Upper lobe of left lung (tissue), 6 donors: ENCODE results near the gene PTPRG. TPM values are rescaled to one million over a fixed set of nuclear protein-coding genes. Genes with fewer than 3 reads are reported as not detected.

Experiments
- ATAC-seq, 2 donors: fragments of 200-7000 bp; cut with Tn5 transposase; one replicate each; pipeline ENCODE4 v1.9.1; 2022; ENCODE audit warnings: mild to moderate bottlenecking in 2 of 2, moderate library complexity in 2 of 2; ENCODE audit not compliant: low FRiP score in 2 of 2
- DNase-seq, 2 donors: peaks; one replicate each; pipeline ENCODE4 v3.0.0-alpha.2; 2019 to 2020
- H3K27ac ChIP-seq, 4 donors: fragments of 200-600 bp; sonication (generic); one replicate each; pipeline ENCODE4 v1.5.1; 2016 to 2019
- H3K27me3 ChIP-seq, 4 donors: fragments of 200-600 bp; sonication (generic); one replicate each; pipeline ENCODE4 v1.5.1; 2017 to 2019
- H3K36me3 ChIP-seq, 4 donors: fragments of 200-600 bp; sonication (generic); one replicate each; pipeline ENCODE4 v1.5.1; 2016 to 2019
- H3K4me1 ChIP-seq, 4 donors: fragments of 200-600 bp; sonication (generic); one replicate each; pipeline ENCODE4 v1.5.1; 2018 to 2019
- H3K4me3 ChIP-seq, 4 donors: fragments of 200-600 bp; sonication (generic); one replicate each; pipeline ENCODE4 v1.5.1; 2017 to 2019; ENCODE audit warnings: mild to moderate bottlenecking in 2 of 4, moderate library complexity in 1 of 4
- H3K9me3 ChIP-seq, 4 donors: fragments of 200-600 bp; sonication (generic); one replicate each; pipeline ENCODE4 v1.5.1; 2018 to 2019
- EP300 ChIP-seq, 4 donors: sonication (generic); formaldehyde crosslinking; IDR thresholded peaks; one replicate each; pipeline ENCODE4 v1.5.1; 2017; ENCODE audit warnings: antibody characterized with exemption in 4 of 4, control low read depth in 2 of 4
- POLR2A ChIP-seq, 4 donors: fragments of 450-650 bp; IDR thresholded peaks; one replicate each; pipeline ENCODE4 v1.5.1; 2016 to 2017; ENCODE audit warnings: antibody characterized with exemption in 4 of 4, mild to moderate bottlenecking in 2 of 4
- POLR2AphosphoS5 ChIP-seq, 2 donors: sonication (generic); formaldehyde crosslinking; IDR thresholded peaks; one replicate each; pipeline ENCODE4 v1.5.1; 2017; ENCODE audit warnings: antibody characterized with exemption in 2 of 2
- WGBS, 2 donors: methylation state at CpG; one replicate each; pipeline ENCODE4 v1.1.5; 2017 to 2018; 5-methylcytosine and 5-hydroxymethylcytosine counted together
- total RNA-seq, 6 donors: library from RNA; depleted of rRNA in 4 of 6; stranded (reverse); fragments of >200 nt in 4 of 6; gene quantifications; one replicate each; pipeline versions ENCODE4 v1.1.0 to v1.2.1, GENCODE V29; 2016 to 2021
- TF ChIP-seq, protein P1 (sequence below), 6 experiments: fragments of 450-650 bp in 4 of 6; fragments of 200-600 bp in 2 of 6; sonication (generic) in 2 of 6; IDR thresholded peaks; one replicate each; pipeline ENCODE4 v1.5.1; 2016 to 2019; ENCODE audit warnings: antibody characterized with exemption in 6 of 6
- donor health status: DM: no; HTN: no; CAD: no; lungs with moderate emphysema.
- donor health status: DM: no; HTN: yes; CAD: no; lungs with severe emphysema.

PTPRG gene
- total RNA-seq, 6 donors from 2014 or later = 58.7 to 101 (median 68.8) TPM

DNA sequence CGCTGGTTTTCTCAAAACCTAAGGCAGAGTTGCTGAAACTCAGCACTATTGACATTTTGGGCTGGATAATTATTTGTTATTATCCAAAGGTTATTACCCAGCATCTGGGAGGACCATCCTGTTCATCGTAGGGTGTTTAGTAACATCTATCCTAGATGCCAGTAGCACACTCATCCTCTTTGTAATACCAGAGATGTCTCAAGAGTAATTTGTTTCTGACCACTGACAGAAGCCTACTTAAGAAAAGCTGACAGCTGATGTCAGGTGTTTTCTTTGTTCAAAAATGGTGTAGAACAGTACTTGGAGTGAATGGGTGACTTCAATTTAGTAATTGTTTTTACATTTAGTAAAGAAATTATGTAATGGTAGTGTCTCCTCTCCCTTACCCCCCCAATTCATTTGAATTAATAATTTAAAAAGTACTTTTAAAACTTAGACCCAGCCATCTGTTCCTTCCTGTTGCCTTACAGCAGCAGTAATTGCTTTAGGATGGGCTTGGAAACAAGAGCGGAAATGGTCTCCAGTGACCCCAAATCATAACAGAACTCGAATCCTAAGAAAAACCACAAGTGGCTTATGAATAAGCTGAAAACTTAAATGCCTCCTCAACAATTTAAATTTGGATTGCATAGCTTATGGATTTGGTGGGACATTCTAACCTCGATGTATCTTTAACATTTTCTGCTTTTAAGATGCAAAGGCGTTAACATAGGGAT lies 105.4 kb downstream of the PTPRG start:
- no peaks in the 10 kb centered on the region for H3K36me3 ChIP-seq
- H3K4me1 ChIP-seq = peaks cover 0 to 22% (median 11%) of the 10 kb centered on the region in 4 donors
- no peak overlapping the region for H3K4me3 ChIP-seq
- ATAC-seq (no peak), DNase-seq (no peak)
- no peaks in the 10 kb centered on the region for H3K27me3 ChIP-seq
- no peak overlapping the region for H3K27ac ChIP-seq
- TF ChIP-seq EP300 (IDR thresholded peaks at IDR 0.05) (no peak), POLR2AphosphoS5 (IDR thresholded peaks at IDR 0.05) (no peak), POLR2A (IDR thresholded peaks at IDR 0.05) (no peak)
- TF ChIP-seq, protein P1, sequence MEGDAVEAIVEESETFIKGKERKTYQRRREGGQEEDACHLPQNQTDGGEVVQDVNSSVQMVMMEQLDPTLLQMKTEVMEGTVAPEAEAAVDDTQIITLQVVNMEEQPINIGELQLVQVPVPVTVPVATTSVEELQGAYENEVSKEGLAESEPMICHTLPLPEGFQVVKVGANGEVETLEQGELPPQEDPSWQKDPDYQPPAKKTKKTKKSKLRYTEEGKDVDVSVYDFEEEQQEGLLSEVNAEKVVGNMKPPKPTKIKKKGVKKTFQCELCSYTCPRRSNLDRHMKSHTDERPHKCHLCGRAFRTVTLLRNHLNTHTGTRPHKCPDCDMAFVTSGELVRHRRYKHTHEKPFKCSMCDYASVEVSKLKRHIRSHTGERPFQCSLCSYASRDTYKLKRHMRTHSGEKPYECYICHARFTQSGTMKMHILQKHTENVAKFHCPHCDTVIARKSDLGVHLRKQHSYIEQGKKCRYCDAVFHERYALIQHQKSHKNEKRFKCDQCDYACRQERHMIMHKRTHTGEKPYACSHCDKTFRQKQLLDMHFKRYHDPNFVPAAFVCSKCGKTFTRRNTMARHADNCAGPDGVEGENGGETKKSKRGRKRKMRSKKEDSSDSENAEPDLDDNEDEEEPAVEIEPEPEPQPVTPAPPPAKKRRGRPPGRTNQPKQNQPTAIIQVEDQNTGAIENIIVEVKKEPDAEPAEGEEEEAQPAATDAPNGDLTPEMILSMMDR (IDR thresholded peaks at IDR 0.05) = no peak
- 84 to 88% methylated on average over 6 of the region's 6 CpGs for WGBS, 2 donors
- no peaks in the 10 kb centered on the region for H3K9me3 ChIP-seq

DNA sequence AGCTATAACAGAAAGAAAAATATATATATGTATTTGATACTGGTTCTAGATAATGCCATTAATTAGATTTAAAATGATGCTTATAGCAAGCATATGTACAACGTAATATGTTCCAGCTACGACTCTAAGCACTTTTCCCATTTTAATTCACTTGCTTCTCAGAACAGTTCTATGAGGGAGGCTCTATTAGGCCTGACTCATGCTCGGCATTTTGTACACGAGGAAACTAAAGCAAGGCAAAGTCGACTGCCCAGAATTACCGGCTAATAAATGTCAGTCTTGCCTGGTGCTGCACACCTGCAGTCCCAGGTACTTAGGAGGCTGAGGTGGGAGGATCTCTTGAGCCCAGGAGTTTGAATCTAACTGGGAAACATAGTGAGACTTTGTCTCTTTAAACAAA lies 106.0 kb downstream of the PTPRG start:
- no peak for ATAC-seq
- peaks cover 0 to 22% (median 11%) of the 10 kb centered on the region in 4 donors for H3K4me1 ChIP-seq
- H3K27ac ChIP-seq = no peak overlapping the region
- H3K4me3 ChIP-seq = no peak overlapping the region
- TF ChIP-seq EP300 (IDR thresholded peaks at IDR 0.05) = no peak
- TF ChIP-seq POLR2AphosphoS5 (IDR thresholded peaks at IDR 0.05) = no peak
- no peak for TF ChIP-seq POLR2A (IDR thresholded peaks at IDR 0.05)
- TF ChIP-seq, protein P1 (IDR thresholded peaks at IDR 0.05) = no peak
- H3K36me3 ChIP-seq = no peaks in the 10 kb centered on the region
- 87 to 91% methylated on average over 6 of the region's 6 CpGs for WGBS, 2 donors
- no peak for DNase-seq
- H3K9me3 ChIP-seq = no peaks in the 10 kb centered on the region
- H3K27me3 ChIP-seq = no peaks in the 10 kb centered on the region

DNA sequence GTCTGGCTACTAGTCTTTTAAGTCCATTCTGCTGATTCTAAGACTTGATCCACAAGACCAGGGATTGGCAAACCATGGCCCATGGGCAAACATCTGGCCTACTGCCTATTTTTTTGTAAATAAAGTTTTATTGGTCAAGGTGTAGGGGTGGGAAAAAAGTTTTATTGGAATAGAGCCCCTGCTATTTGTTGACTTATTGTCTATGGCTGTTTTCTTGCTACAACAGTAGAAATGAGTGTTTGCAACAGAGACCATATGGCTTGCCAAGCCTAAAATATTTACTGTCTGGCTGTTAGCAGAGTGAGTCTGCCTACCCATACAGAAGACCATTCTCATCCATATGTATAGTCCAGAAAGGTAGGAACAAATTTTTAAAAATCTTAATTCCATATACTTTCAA lies 106.4 kb downstream of the PTPRG start:
- Histone ChIP-seq H3K9me3 (no peaks in the 10 kb centered on the region), H3K4me1 (peaks cover 0 to 22% (median 11%) of the 10 kb centered on the region in 4 donors), H3K27me3 (no peaks in the 10 kb centered on the region), H3K4me3 (no peak overlapping the region), H3K36me3 (no peaks in the 10 kb centered on the region), H3K27ac (no peak overlapping the region)
- DNase-seq (no peak), ATAC-seq (no peak)
- no peak for TF ChIP-seq POLR2AphosphoS5 (IDR thresholded peaks at IDR 0.05)
- TF ChIP-seq, protein P1 (IDR thresholded peaks at IDR 0.05) = no peak
- TF ChIP-seq POLR2A (IDR thresholded peaks at IDR 0.05) = no peak
- TF ChIP-seq EP300 (IDR thresholded peaks at IDR 0.05) = no peak

DNA sequence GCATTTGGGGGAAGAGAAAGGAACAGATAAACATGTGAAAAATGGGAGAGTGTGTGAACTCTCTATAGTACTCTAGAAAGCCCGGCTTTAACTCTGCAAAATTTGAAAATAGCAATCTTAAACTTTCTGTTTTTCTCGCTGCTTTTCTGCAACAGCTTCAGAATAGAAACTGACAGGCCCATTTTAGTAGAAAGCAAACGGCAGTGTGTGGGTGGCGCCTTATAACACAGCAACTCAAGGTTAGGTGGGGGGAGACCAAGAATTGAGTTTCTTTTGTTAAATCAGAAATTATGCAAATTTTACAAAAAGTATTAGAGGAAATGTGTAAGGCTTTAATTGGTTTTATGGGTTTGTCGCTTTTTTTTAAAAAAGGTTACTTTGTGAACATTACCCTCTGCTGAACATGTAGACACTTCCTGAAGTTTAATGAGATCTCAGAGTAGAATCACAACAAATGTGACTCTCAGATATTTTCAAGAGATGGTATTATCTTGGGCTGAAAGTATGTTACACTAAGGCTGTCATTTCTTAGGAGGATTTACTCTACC lies 107.0 kb downstream of the PTPRG start:
- WGBS, 2 donors = 70 to 73% methylated on average over 5 of the region's 5 CpGs
- H3K36me3 ChIP-seq = no peaks in the 10 kb centered on the region
- no peaks in the 10 kb centered on the region for H3K27me3 ChIP-seq
- ATAC-seq (no peak), DNase-seq (no peak)
- no peaks in the 10 kb centered on the region for H3K9me3 ChIP-seq
- TF ChIP-seq POLR2A (IDR thresholded peaks at IDR 0.05) (no peak), POLR2AphosphoS5 (IDR thresholded peaks at IDR 0.05) (no peak), EP300 (IDR thresholded peaks at IDR 0.05) (no peak)
- TF ChIP-seq, protein P1 (IDR thresholded peaks at IDR 0.05) = no peak
- H3K27ac ChIP-seq = no peak overlapping the region
- peaks cover 0 to 22% (median 11%) of the 10 kb centered on the region in 4 donors for H3K4me1 ChIP-seq
- H3K4me3 ChIP-seq = no peak overlapping the region

DNA sequence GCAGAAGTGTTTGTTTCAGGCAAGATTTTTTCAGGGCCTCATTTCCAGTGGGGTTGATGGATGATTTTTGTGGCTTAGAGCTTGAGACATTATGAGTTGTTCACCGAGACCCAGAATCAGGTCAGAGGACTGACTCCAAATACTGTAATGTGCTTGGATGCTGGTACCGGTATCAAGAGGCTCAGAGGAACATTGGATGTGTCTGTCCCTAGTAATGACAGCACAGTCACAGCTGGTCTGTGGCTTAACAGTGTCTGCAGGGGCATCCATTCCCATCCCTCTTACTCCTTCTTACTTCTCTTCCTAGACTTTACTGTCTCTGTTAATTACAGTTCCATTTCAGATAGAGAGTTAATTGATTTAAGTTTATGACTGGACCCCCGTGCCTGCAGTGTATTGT lies 107.8 kb downstream of the PTPRG start:
- Histone ChIP-seq H3K27ac (no peak overlapping the region), H3K36me3 (no peaks in the 10 kb centered on the region), H3K4me3 (no peak overlapping the region), H3K27me3 (no peaks in the 10 kb centered on the region), H3K4me1 (peaks cover 0 to 15% (median 8%) of the 10 kb centered on the region in 4 donors), H3K9me3 (no peaks in the 10 kb centered on the region)
- WGBS, 2 donors = 71 to 78% methylated on average over 3 of the region's 3 CpGs
- DNase-seq = no peak
- ATAC-seq = no peak
- no peak for TF ChIP-seq POLR2AphosphoS5 (IDR thresholded peaks at IDR 0.05)
- TF ChIP-seq, protein P1 (IDR thresholded peaks at IDR 0.05) = no peak
- TF ChIP-seq POLR2A (IDR thresholded peaks at IDR 0.05) = no peak
- TF ChIP-seq EP300 (IDR thresholded peaks at IDR 0.05) = no peak
